OCI-LY1 (cell line): ENCODE results near the gene SOST.

Experiments used
- CTCF ChIP-seq: fragments of 200-600 bp; sonication (generic), shearing (Covaris generic); IDR thresholded peaks from 2 replicates; pipeline ENCODE4 v1.5.1; 2017; ENCODE audit warnings: mild to moderate bottlenecking, antibody characterized with exemption, low read length, moderate library complexity, mixed read lengths
- EZH2 ChIP-seq: fragments of 200-600 bp; sonication (generic), shearing (Covaris generic); IDR thresholded peaks from 2 replicates; pipeline ENCODE4 v1.8.0; 2017; ENCODE audit warnings: borderline replicate concordance, mixed run types, mild to moderate bottlenecking, antibody characterized with exemption, low read length, moderate library complexity, mixed read lengths

GRCh38 chr17:43732958-43733357 is 25.6 kb downstream of the SOST start:
- TF ChIP-seq CTCF (no peak), EZH2 (no peak)
